Measurements from ENCODE around the gene KIAA1671. TPM values are rescaled to one million over a fixed set of nuclear protein-coding genes. Genes with fewer than 3 reads are reported as not detected.
A peak's percentile ranks its signal among the peaks of the same experiment; 100 is the strongest.

Gene KIAA1671
- total RNA-seq, 1 experiment from 2014 or later = 63.1 TPM

- intact Hi-C loops (cut with micrococcal nuclease; ENCODE audit: unreplicated experiment) = loop anchor here (1.0 to 5.0 kb wide), 3 partner anchors 8 to 60 kb away; no protein-coding TSS in a partner anchor
- DNase-seq = peak; percentile 24
- Mint-ChIP-seq H3K4me1 (ENCODE audit: low read depth, unreplicated experiment) (peaks cover 40% of the 10 kb centered on the region), H3K27ac (ENCODE audit: unreplicated experiment) (peak overlapping the region; percentile 100), H3K36me3 (ENCODE audit: insufficient read depth, unreplicated experiment) (peaks cover 65% of the 10 kb centered on the region), H3K4me3 (ENCODE audit: low read depth, unreplicated experiment) (peak overlapping the region; percentile 88), H3K9me3 (ENCODE audit: low read depth, unreplicated experiment) (no peaks in the 10 kb centered on the region), H3K27me3 (ENCODE audit: unreplicated experiment) (no peaks in the 10 kb centered on the region)
- TF ChIP-seq CTCF (IDR thresholded peaks at IDR 0.05; ENCODE audit: unreplicated experiment) = no peak
- CTCF ChIA-PET = interaction anchor here (0.6 to 2.6 kb wide), 15 partner anchors 8 to 90 kb away, joined by 3 to 18 read pairs (median 5); no protein-coding TSS in a partner anchor
- BruUV-seq (replicated peaks) = TSS peak; percentile 84
Measured at GRCh38 chr22:25111579-25112517, 159.3 kb downstream of the KIAA1671 start.

- Mint-ChIP-seq H3K27me3 (ENCODE audit: unreplicated experiment) (no peaks in the 10 kb centered on the region), H3K36me3 (ENCODE audit: insufficient read depth, unreplicated experiment) (peaks cover 68% of the 10 kb centered on the region), H3K9me3 (ENCODE audit: low read depth, unreplicated experiment) (no peaks in the 10 kb centered on the region), H3K27ac (ENCODE audit: unreplicated experiment) (peak overlapping the region; percentile 100), H3K4me1 (ENCODE audit: low read depth, unreplicated experiment) (peaks cover 41% of the 10 kb centered on the region), H3K4me3 (ENCODE audit: low read depth, unreplicated experiment) (peak overlapping the region; percentile 88)
- TF ChIP-seq CTCF (IDR thresholded peaks at IDR 0.05; ENCODE audit: unreplicated experiment) = no peak
- BruUV-seq (replicated peaks) = no TSS peak
- no peak for DNase-seq
- intact Hi-C loops (cut with micrococcal nuclease; ENCODE audit: unreplicated experiment) = loop anchor here (5.0 kb wide), 1 partner anchor 60 kb away; no protein-coding TSS in a partner anchor
- CTCF ChIA-PET = interaction anchor here (1.0 to 2.6 kb wide), 4 partner anchors 11 to 53 kb away, joined by 5 to 18 read pairs (median 7); no protein-coding TSS in a partner anchor
Measured at GRCh38 chr22:25112538-25113253, 160.2 kb downstream of the KIAA1671 start.

GRCh38 chr22:25113316-25113721, 160.8 kb downstream of the KIAA1671 start:
- Mint-ChIP-seq H3K36me3 (ENCODE audit: insufficient read depth, unreplicated experiment) (peaks cover 75% of the 10 kb centered on the region), H3K9me3 (ENCODE audit: low read depth, unreplicated experiment) (no peaks in the 10 kb centered on the region), H3K4me3 (ENCODE audit: low read depth, unreplicated experiment) (peak overlapping the region; percentile 88), H3K27me3 (ENCODE audit: unreplicated experiment) (no peaks in the 10 kb centered on the region), H3K4me1 (ENCODE audit: low read depth, unreplicated experiment) (peaks cover 47% of the 10 kb centered on the region), H3K27ac (ENCODE audit: unreplicated experiment) (peak overlapping the region; percentile 100)
- intact Hi-C loops (cut with micrococcal nuclease; ENCODE audit: unreplicated experiment) = loop anchor here (5.0 kb wide), 1 partner anchor 59 kb away; no protein-coding TSS in a partner anchor
- no peak for TF ChIP-seq CTCF (IDR thresholded peaks at IDR 0.05; ENCODE audit: unreplicated experiment)
- no TSS peak for BruUV-seq (replicated peaks)
- CTCF ChIA-PET = interaction anchor here (1.5 kb wide), 1 partner anchor 53 kb away, joined by 8 read pairs; no protein-coding TSS in a partner anchor
- peak; percentile 72 for DNase-seq
